Thyroid gland (tissue), 4 donors: ENCODE data around the gene DMP1.

ENCODE experiments used
- CTCF ChIP-seq, 6 experiments: fragments of 200-600 bp in 3 of 6; fragments of 450-650 bp in 3 of 6; sonication (generic) in 3 of 6; IDR thresholded peaks; one replicate each; pipeline ENCODE4 v1.5.1; 2016 to 2019; ENCODE audit warnings: antibody characterized with exemption in 6 of 6, mild to moderate bottlenecking in 2 of 6, inconsistent platforms in 1 of 6, moderate library complexity in 1 of 6
- POLR2A ChIP-seq, 2 donors: fragments of 450-650 bp; IDR thresholded peaks; one replicate each; pipeline ENCODE4 v1.6.1; 2017; ENCODE audit warnings: antibody characterized with exemption in 2 of 2, mild to moderate bottlenecking in 2 of 2, moderate library complexity in 1 of 2

GRCh38 chr4:87633243-87633642 lies 16.8 kb upstream of the DMP1 start:
- TF ChIP-seq POLR2A (IDR thresholded peaks at IDR 0.05) (no peak), CTCF (IDR thresholded peaks at IDR 0.05) (no peak)
